Measurements from ENCODE around the gene HMOX1. TPM values are rescaled to one million over a fixed set of nuclear protein-coding genes. Genes with fewer than 3 reads are reported as not detected.
A peak's percentile ranks its signal among the peaks of the same experiment; 100 is the strongest.

The HMOX1 gene
- total RNA-seq, 1 experiment from 2014 or later, result 1.3 TPM

DNA sequence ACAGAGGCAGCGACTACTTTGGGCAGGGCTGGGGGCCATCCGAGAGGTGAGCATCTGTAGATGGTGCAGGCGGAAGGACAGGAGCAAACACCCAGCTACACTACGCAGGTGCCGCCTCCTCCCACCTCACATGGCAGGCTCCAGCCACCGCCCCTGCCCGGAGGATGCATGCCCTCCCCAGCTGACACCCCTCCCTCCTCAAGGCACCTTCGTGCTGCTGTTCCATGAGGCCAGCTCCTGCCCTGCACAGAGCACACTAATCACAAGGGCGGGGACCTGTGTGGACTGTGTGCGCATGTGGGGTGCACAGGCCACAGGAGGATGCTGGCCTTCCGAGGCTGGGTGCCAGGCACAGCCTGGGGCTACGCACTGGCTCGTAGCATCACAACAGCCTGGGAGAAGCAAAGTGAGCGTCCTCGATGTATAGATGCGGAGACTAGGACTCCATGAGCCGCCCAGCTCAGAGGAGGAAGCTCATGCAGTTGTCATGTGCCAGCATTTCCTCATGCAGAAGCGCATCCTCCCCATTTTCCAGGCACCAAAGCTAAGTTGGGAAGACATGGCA, 32.8 kb upstream of the HMOX1 start:
- Histone ChIP-seq H3K9me2 (replicated peaks; ENCODE audit: insufficient read depth, low read length) (no peaks in the 10 kb centered on the region), H3K79me2 (ENCODE audit: low read length) (no peaks in the 10 kb centered on the region), H3K4me2 (ENCODE audit: low read depth, low read length, poor library complexity, severe bottlenecking) (no peak overlapping the region), H3K4me3 (ENCODE audit: low read length) (no peak overlapping the region), H3K27me3 (ENCODE audit: low read length) (no peaks in the 10 kb centered on the region), H2AFZ (ENCODE audit: low read length) (no peak overlapping the region), H4K20me1 (ENCODE audit: insufficient read depth, low read depth, low read length) (no peaks in the 10 kb centered on the region), H3K4me1 (ENCODE audit: low read length) (peaks cover 27% of the 10 kb centered on the region), H3K27ac (ENCODE audit: low read length) (no peak overlapping the region), H3K9ac (ENCODE audit: low read length) (no peak overlapping the region), H3K36me3 (ENCODE audit: insufficient read depth, low read length) (no peaks in the 10 kb centered on the region), H3K9me3 (ENCODE audit: low read length) (no peaks in the 10 kb centered on the region)
- DNase-seq, result no peak

DNA sequence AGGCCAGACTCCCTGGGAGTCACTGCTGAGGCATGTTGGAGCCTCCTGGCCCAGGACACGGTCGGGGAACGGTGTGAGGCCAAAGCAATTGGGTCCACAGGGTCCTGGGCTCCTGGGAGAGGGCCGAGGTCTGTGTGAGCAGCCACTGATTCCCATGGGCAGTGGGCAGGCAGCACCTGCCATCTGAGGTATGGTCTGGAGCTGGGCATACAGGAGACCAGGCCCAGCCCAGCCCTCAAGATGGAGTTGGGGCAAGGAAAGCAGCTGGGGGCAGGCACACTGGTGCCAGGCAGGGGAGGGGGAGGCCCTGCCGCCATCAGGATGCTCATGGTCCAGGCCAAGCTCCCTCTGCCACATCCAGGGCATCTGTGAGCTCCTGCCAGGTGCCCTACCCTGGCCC, 32.2 kb upstream of the HMOX1 start:
- no peaks in the 10 kb centered on the region for H4K20me1 ChIP-seq (ENCODE audit: insufficient read depth, low read depth, low read length)
- no peaks in the 10 kb centered on the region for H3K79me2 ChIP-seq (ENCODE audit: low read length)
- DNase-seq, result no peak
- H3K9me3 ChIP-seq (ENCODE audit: low read length), result no peaks in the 10 kb centered on the region
- H2AFZ ChIP-seq (ENCODE audit: low read length), result no peak overlapping the region
- peaks cover 31% of the 10 kb centered on the region for H3K4me1 ChIP-seq (ENCODE audit: low read length)
- no peak overlapping the region for H3K4me3 ChIP-seq (ENCODE audit: low read length)
- no peak overlapping the region for H3K9ac ChIP-seq (ENCODE audit: low read length)
- H3K27ac ChIP-seq (ENCODE audit: low read length), result no peak overlapping the region
- H3K9me2 ChIP-seq (replicated peaks; ENCODE audit: insufficient read depth, low read length), result no peaks in the 10 kb centered on the region
- H3K27me3 ChIP-seq (ENCODE audit: low read length), result no peaks in the 10 kb centered on the region
- H3K4me2 ChIP-seq (ENCODE audit: low read depth, low read length, poor library complexity, severe bottlenecking), result no peak overlapping the region
- H3K36me3 ChIP-seq (ENCODE audit: insufficient read depth, low read length), result no peaks in the 10 kb centered on the region

DNA sequence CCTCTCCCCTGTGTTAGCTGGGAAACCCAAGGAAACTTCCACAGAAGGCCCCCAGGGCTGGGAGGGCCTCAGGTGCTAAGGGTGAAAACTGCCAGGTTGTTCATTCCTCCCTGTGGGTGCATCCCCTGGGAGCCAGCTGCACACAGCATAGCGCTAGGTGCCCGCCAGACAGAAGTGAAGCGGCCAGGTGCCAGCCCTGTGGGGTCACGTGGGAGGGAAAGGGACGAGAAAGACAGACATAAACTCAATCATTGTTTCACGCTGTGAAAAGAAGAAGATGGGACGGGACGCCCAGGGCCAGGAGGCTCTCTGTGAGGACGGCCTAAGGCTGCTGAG, 31.6 kb upstream of the HMOX1 start:
- Histone ChIP-seq H4K20me1 (ENCODE audit: insufficient read depth, low read depth, low read length) (no peaks in the 10 kb centered on the region), H2AFZ (ENCODE audit: low read length) (no peak overlapping the region), H3K9me2 (replicated peaks; ENCODE audit: insufficient read depth, low read length) (no peaks in the 10 kb centered on the region), H3K4me1 (ENCODE audit: low read length) (peaks cover 31% of the 10 kb centered on the region), H3K79me2 (ENCODE audit: low read length) (no peaks in the 10 kb centered on the region), H3K27ac (ENCODE audit: low read length) (no peak overlapping the region), H3K4me3 (ENCODE audit: low read length) (no peak overlapping the region), H3K9ac (ENCODE audit: low read length) (no peak overlapping the region), H3K9me3 (ENCODE audit: low read length) (no peaks in the 10 kb centered on the region), H3K4me2 (ENCODE audit: low read depth, low read length, poor library complexity, severe bottlenecking) (no peak overlapping the region), H3K36me3 (ENCODE audit: insufficient read depth, low read length) (no peaks in the 10 kb centered on the region), H3K27me3 (ENCODE audit: low read length) (no peaks in the 10 kb centered on the region)
- DNase-seq, result no peak

DNA sequence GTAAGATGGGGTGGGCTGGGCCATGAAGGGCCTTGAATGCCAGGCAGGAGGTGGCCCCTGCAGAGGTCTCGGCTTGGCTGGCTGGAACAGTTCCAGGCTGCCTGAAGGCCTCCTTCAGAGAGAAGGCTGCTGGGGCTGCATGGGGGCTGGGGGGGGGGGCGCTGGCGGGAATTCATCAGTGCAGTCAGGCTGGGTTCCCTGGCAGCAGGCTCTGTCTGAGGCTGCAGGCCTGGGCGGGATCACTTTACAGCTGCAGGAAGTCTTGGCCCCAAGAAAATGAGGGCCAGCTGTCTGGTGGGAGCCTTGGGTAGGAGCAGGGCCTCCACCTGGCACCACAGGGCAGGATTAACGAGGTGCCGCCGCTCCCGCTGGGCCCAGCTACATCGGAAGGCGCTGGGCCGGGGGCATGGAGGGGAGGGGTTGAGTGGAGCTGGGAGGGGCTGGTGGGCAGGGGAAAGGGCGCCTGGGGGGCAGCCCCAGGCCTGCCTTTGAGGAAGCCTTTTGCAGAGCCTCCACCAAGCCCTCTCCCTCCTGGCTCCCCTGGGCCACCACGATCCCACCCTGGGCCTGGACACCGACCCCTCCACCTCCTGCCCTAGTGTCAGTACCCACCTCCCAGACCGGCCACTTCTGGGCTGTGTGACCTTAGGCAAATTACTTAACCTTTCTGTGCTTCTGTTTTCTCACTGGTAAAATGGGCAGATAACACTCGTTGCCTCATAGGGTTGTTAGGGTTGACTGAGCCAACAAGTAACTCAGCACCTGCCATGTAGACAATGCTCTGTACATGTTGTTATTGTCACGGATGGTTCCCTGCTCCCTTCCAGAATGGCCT, 31.0 kb upstream of the HMOX1 start:
- no peaks in the 10 kb centered on the region for H4K20me1 ChIP-seq (ENCODE audit: insufficient read depth, low read depth, low read length)
- H3K36me3 ChIP-seq (ENCODE audit: insufficient read depth, low read length), result no peaks in the 10 kb centered on the region
- peaks cover 31% of the 10 kb centered on the region for H3K4me1 ChIP-seq (ENCODE audit: low read length)
- no peak overlapping the region for H3K27ac ChIP-seq (ENCODE audit: low read length)
- H2AFZ ChIP-seq (ENCODE audit: low read length), result no peak overlapping the region
- H3K4me3 ChIP-seq (ENCODE audit: low read length), result no peak overlapping the region
- H3K4me2 ChIP-seq (ENCODE audit: low read depth, low read length, poor library complexity, severe bottlenecking), result no peak overlapping the region
- DNase-seq, result no peak
- no peaks in the 10 kb centered on the region for H3K9me2 ChIP-seq (replicated peaks; ENCODE audit: insufficient read depth, low read length)
- H3K27me3 ChIP-seq (ENCODE audit: low read length), result no peaks in the 10 kb centered on the region
- no peaks in the 10 kb centered on the region for H3K9me3 ChIP-seq (ENCODE audit: low read length)
- no peaks in the 10 kb centered on the region for H3K79me2 ChIP-seq (ENCODE audit: low read length)
- peak overlapping the region; percentile 34; the same call in 1 of the 2 replicates for H3K9ac ChIP-seq (ENCODE audit: low read length)

DNA sequence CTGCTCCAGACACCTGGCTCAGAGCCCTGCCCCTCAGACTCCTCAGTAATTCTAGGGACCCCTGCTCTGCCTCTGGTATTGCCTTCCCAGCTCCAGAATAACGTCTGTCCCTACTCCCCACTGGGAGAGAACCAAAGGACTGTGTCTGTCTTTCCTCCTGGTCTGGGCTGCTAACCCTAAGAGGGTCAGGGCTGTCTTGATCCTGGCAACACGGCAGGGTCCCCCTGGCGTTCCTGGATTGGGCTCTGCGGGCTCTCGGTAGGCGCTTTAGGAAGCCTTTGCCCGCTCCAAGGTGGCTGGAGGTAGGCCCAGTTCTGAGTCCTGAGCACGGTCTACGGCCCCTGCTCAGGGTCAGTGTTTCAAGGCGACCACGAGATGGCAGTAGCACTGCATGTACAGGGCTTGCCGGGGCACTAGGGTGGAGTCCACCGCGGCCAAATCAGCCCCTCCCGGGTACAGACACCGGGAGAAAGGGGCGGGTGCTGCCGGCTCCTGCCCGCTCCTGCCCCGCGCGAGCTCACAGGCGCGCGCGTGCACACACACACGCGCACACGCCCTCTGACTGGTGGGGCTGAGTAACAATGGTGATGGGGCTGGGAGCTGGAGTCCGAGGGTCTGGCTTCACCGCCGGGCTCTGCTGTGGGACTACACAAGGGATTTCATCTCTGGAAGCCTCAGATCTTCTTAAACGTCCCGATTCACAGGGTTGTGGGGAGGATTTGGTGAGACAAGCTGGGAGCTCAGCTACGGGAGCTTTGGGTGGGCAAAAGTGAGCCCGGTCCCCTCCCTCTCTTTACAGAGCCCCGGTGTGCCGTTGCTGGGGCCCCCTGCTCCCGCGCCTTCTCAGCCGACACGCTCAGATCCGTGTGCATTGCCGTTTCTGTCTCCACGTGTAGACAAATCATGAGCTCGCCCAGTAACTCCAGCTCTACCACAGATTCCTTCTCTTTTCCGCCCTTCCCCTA, 30.1 kb upstream of the HMOX1 start:
- H3K9me3 ChIP-seq (ENCODE audit: low read length), result no peaks in the 10 kb centered on the region
- peak overlapping the region; percentile 68 for H3K4me3 ChIP-seq (ENCODE audit: low read length)
- H3K27ac ChIP-seq (ENCODE audit: low read length), result no peak overlapping the region
- no peaks in the 10 kb centered on the region for H3K36me3 ChIP-seq (ENCODE audit: insufficient read depth, low read length)
- H4K20me1 ChIP-seq (ENCODE audit: insufficient read depth, low read depth, low read length), result no peaks in the 10 kb centered on the region
- no peaks in the 10 kb centered on the region for H3K9me2 ChIP-seq (replicated peaks; ENCODE audit: insufficient read depth, low read length)
- DNase-seq, result peak; percentile 94
- peak overlapping the region; percentile 68 for H3K9ac ChIP-seq (ENCODE audit: low read length)
- peak overlapping the region; percentile 84 for H3K4me2 ChIP-seq (ENCODE audit: low read depth, low read length, poor library complexity, severe bottlenecking)
- H3K27me3 ChIP-seq (ENCODE audit: low read length), result no peaks in the 10 kb centered on the region
- no peaks in the 10 kb centered on the region for H3K79me2 ChIP-seq (ENCODE audit: low read length)
- peaks cover 31% of the 10 kb centered on the region for H3K4me1 ChIP-seq (ENCODE audit: low read length)
- peak overlapping the region; percentile 85; the same call in 1 of the 2 replicates for H2AFZ ChIP-seq (ENCODE audit: low read length)

DNA sequence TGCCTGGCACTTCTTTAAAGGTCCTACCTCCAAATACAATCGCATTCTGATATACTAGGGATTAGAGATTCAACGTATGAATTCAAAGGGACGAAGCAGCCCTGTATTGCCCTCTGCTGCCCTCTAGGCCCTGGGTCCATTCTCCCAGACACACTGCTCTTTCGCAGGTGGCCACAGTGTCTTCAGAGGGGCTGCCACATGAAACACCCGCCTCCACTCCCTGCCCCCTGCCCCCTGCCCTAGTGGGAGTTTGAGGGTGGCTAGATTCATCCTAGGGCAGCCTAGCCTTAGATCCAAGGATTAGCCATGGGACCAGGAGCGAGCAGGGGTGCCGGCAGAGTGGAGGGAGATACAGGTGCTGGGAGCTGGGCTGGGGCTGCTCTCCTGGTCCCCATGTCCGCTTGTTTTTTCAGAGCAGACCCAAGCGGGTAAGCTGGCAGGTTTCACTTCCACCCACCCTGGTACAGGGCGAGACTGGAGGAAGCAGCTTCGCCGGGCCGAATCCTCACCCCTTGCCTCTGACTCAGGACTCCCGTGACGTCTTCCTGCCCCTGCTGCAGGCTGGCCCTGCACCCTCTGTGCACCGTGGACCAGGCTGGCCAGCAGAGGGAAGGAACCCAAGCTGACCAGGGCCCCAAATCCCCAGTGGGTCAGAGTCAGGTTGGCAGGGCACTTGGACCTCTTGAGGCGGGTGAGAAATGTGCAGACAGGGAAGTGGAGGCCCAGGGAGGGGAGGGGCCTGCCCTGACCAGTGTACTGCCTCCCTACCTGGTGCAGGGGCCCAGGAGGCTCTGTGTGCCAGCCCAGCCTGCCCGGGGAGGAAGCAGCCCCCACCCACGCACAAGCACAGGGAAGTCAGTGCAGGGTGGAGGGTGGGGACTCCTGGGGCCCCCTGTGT, 28.4 kb upstream of the HMOX1 start:
- Histone ChIP-seq H3K4me3 (ENCODE audit: low read length) (peak overlapping the region; percentile 53), H3K9me3 (ENCODE audit: low read length) (no peaks in the 10 kb centered on the region), H3K9me2 (replicated peaks; ENCODE audit: insufficient read depth, low read length) (no peaks in the 10 kb centered on the region), H3K9ac (ENCODE audit: low read length) (peak overlapping the region; percentile 64), H2AFZ (ENCODE audit: low read length) (peak overlapping the region; percentile 98), H3K4me1 (ENCODE audit: low read length) (peaks cover 31% of the 10 kb centered on the region), H3K4me2 (ENCODE audit: low read depth, low read length, poor library complexity, severe bottlenecking) (peak overlapping the region; percentile 70), H3K79me2 (ENCODE audit: low read length) (no peaks in the 10 kb centered on the region), H3K27me3 (ENCODE audit: low read length) (no peaks in the 10 kb centered on the region), H3K36me3 (ENCODE audit: insufficient read depth, low read length) (no peaks in the 10 kb centered on the region), H3K27ac (ENCODE audit: low read length) (peak overlapping the region; percentile 56), H4K20me1 (ENCODE audit: insufficient read depth, low read depth, low read length) (no peaks in the 10 kb centered on the region)
- DNase-seq, result peak; percentile 87

DNA sequence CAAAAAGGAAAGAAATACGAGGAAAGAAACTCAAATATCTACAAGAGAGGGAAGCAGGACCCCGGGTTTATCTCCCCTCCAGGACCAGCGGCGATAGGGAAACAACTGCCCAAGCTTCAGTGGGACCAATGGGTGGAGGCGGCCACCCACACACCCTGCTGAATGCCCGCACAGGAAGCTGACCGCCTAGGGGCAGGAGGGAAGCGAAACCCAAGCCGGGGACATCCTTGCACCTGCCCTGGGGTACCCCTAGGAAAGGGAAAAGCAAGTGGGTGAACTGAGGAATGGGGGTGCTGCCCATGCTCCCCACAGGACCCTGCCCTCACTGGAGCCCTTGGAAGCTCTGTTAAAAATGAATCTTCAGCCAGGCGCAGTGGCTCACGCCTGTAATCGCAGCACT, 27.6 kb upstream of the HMOX1 start:
- no peaks in the 10 kb centered on the region for H3K27me3 ChIP-seq (ENCODE audit: low read length)
- no peak overlapping the region for H3K27ac ChIP-seq (ENCODE audit: low read length)
- DNase-seq, result no peak
- H3K9ac ChIP-seq (ENCODE audit: low read length), result peak overlapping the region; percentile 64
- 0 out of 2 replicates have a peak overlapping the region, but pooled peaks have one; percentile 98 for H2AFZ ChIP-seq (ENCODE audit: low read length)
- H3K79me2 ChIP-seq (ENCODE audit: low read length), result no peaks in the 10 kb centered on the region
- H3K36me3 ChIP-seq (ENCODE audit: insufficient read depth, low read length), result no peaks in the 10 kb centered on the region
- H4K20me1 ChIP-seq (ENCODE audit: insufficient read depth, low read depth, low read length), result no peaks in the 10 kb centered on the region
- H3K9me2 ChIP-seq (replicated peaks; ENCODE audit: insufficient read depth, low read length), result no peaks in the 10 kb centered on the region
- H3K4me3 ChIP-seq (ENCODE audit: low read length), result peak overlapping the region; percentile 53; the same call in 1 of the 2 replicates
- peak overlapping the region; percentile 70 for H3K4me2 ChIP-seq (ENCODE audit: low read depth, low read length, poor library complexity, severe bottlenecking)
- peaks cover 31% of the 10 kb centered on the region for H3K4me1 ChIP-seq (ENCODE audit: low read length)
- H3K9me3 ChIP-seq (ENCODE audit: low read length), result no peaks in the 10 kb centered on the region
